Heart right ventricle (tissue), 16 donors: ENCODE data around the gene CTSL. TPM values are rescaled to one million over a fixed set of nuclear protein-coding genes. Genes with fewer than 3 reads are reported as not detected.

Source experiments
- ATAC-seq, 8 donors: fragments of 200-7000 bp; cut with Tn5 transposase; one replicate each; pipeline ENCODE4 v1.9.1; 2020; ENCODE audit warnings: mild to moderate bottlenecking in 8 of 8, moderate library complexity in 8 of 8, moderate number of reproducible peaks in 1 of 8
- DNase-seq, 2 donors: peaks; one replicate each; pipeline ENCODE4 v3.0.0-alpha.2; 2020
- H3K27ac ChIP-seq, 10 donors: fragments of 200-600 bp; sonication (generic) in 2 of 10; one replicate each; pipeline versions ENCODE4 v1.5.0 to v1.8.0; 2020 to 2022; ENCODE audit warnings: mild to moderate bottlenecking in 3 of 10
- H3K27me3 ChIP-seq, 7 donors: fragments of 200-600 bp; one replicate each; pipeline ENCODE4 v1.8.0; 2021 to 2022; ENCODE audit warnings: mild to moderate bottlenecking in 2 of 7
- H3K36me3 ChIP-seq, 9 donors: fragments of 200-600 bp; sonication (generic) in 1 of 9; one replicate each; pipeline versions ENCODE4 v1.5.0 to v1.8.0; 2020 to 2022; ENCODE audit warnings: mild to moderate bottlenecking in 2 of 9
- H3K4me1 ChIP-seq, 9 donors: fragments of 200-600 bp; sonication (generic) in 1 of 9; one replicate each; pipeline versions ENCODE4 v1.5.0 to v1.8.0; 2020 to 2022; ENCODE audit warnings: mild to moderate bottlenecking in 4 of 9
- H3K4me3 ChIP-seq, 10 donors: fragments of 200-600 bp; sonication (generic) in 2 of 10; one replicate each; pipeline versions ENCODE4 v1.5.0 to v1.8.0; 2020 to 2022; ENCODE audit warnings: mild to moderate bottlenecking in 7 of 10, moderate library complexity in 2 of 10
- H3K9me3 ChIP-seq, 11 donors: fragments of 200-600 bp in 10 of 11; sonication (generic) in 2 of 11; one replicate each; pipeline versions ENCODE4 v1.5.0 to v1.8.0; 2013 to 2022; ENCODE audit warnings: mild to moderate bottlenecking in 2 of 11, control low read depth in 1 of 11, moderate library complexity in 1 of 11
- WGBS, 2 donors: extraction: QIAGEN DNeasy Blood & Tissue Kit; methylation state at CpG; one replicate each; pipeline ENCODE4 v1.1.7; 2013; ENCODE audit warnings: inconsistent platforms in 1 of 2; 5-methylcytosine and 5-hydroxymethylcytosine counted together
- intact Hi-C, 10 donors: fragments of 100-400 bp; cut with DNase I; formaldehyde crosslinking; loops; one replicate each; pipeline versions ENCODE4 v1.11.1 to v1.14.2; 2022
- polyA plus RNA-seq, 2 donors: library from polyadenylated mRNA; stranded (reverse); fragments of 200-250 nt; gene quantifications; one replicate each; pipeline ENCODE4 v1.2.3, GENCODE V29; 2013
- total RNA-seq, 10 donors: library from RNA; stranded (reverse); fragmentation: NEBNext Ultra II Directional in 3 of 10; extraction: Animal tissue kit (Norgen Biotek cat#: 25700) in 3 of 10; gene quantifications; one replicate each; pipeline versions ENCODE4 v1.2.1 to v1.2.4, GENCODE V29; 2021 to 2023
- TF ChIP-seq, protein P1 (sequence below), 9 donors: fragments of 200-600 bp; sonication (generic) in 2 of 9; IDR thresholded peaks; one replicate each; pipeline versions ENCODE4 v1.5.0 to v1.8.0; 2021 to 2022; ENCODE audit warnings: antibody characterized with exemption in 9 of 9, mild to moderate bottlenecking in 5 of 9, moderate library complexity in 1 of 9
- donor health status: Arrhythmogenic right ventricular cardiomyopathy.
- donor health status: ischemic (EF 13 %, LVEDD 7.1; RV severe dilation, severe dysfunction).
- donor health status: healthy with polysubstance abuse.
- donor health status: DM: no; HTN: yes; CAD: no.
- donor health status: DM: no; HTN: no; CAD: no.
- donor health status: ischemic (EF 25% LVEDD 6.9; RV normal size, moderate dysfunction).
- donor health status: ischemic (EF 25% LVEDD 5.7; RV mildly dilated, moderate dysfunction).
- donor health status: healthy.
- donor health status: DM: yes; HTN: yes; CAD: no.
- donor health status: Ischemic cardiomyopathy.
- donor health status: ischemic (EF 35%, LVEDD 5.7; RV mildly dilated, moderate dysfunction).
- donor health status: nonischemic (EF 11% LVEDD 7.7; RV severe dilation, severe dysfunction).
- donor health status: DM: yes; HTN: yes; CAD: no.
- donor health status: PGD.
- donor health status: ischemic (EF 29% LVEDD 5.4; RV normal size, mild dysfunction).
- donor health status: nonischemic (EF 23%, LVEDD 6.1; RV moderate dilation, normal function).

The CTSL gene
- total and polyA plus RNA-seq, 12 donors, result 75.8 to 189 (median 134) TPM

DNA sequence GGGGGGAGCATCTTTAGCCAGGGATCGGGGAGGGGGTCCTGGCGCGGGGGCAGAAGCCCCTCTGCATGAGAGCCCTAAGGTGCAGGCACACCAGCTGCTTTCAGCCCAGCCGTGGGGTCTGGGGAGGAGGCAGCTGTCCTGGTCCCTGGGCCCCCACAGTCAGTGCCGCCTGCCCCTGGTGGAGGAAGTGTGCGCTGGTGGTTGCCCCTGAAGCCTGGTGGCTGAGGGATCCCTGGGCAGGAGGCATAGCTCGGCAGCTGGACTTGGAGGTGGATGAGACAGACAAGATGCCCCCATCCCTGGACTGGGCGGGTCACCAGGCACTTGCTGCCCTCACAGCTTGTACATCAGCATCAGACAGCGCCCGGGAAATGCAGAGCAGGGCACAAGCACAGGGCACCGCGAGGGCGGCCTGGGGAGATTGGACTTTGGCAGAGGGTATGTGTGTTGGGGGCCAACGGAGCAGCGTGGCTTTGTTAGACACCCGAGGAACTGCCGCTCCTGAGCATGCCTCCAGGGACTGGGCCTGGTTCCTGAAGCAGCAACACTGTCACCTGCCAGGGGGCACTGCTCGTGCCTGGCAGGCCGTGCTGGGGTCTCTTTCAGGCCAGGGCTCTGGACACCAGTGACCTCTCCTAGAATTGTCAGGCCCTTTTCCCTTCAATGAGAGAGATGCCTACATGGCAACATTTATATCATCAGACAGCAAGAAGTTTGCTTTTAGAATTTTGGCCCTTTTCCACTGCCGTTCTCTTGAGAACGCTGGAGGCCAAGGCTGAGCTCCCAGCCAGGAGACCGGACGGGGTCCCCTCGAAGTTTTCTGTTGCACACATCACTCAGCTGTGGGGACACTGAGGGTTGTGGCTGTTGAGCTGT is 41.9 kb upstream of the CTSL start:
- Histone ChIP-seq H3K27ac (no peak overlapping the region), H3K9me3 (no peaks in the 10 kb centered on the region), H3K4me3 (no peak overlapping the region), H3K4me1 (peaks cover 0 to 27% (median 0%) of the 10 kb centered on the region in 9 donors), H3K36me3 (peaks cover 0 to 14% (median 0%) of the 10 kb centered on the region in 9 donors), H3K27me3 (no peaks in the 10 kb centered on the region)
- TF ChIP-seq, protein P1, sequence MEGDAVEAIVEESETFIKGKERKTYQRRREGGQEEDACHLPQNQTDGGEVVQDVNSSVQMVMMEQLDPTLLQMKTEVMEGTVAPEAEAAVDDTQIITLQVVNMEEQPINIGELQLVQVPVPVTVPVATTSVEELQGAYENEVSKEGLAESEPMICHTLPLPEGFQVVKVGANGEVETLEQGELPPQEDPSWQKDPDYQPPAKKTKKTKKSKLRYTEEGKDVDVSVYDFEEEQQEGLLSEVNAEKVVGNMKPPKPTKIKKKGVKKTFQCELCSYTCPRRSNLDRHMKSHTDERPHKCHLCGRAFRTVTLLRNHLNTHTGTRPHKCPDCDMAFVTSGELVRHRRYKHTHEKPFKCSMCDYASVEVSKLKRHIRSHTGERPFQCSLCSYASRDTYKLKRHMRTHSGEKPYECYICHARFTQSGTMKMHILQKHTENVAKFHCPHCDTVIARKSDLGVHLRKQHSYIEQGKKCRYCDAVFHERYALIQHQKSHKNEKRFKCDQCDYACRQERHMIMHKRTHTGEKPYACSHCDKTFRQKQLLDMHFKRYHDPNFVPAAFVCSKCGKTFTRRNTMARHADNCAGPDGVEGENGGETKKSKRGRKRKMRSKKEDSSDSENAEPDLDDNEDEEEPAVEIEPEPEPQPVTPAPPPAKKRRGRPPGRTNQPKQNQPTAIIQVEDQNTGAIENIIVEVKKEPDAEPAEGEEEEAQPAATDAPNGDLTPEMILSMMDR (IDR thresholded peaks at IDR 0.05), result no peak
- ATAC-seq, result peak in 2 of 8 donors; percentile 12 to 42
- intact Hi-C loops, result loop anchor here in 9 of 10 donors (1.0 to 10.0 kb wide), 5 partner anchors 128 to 891 kb away; no protein-coding TSS in a partner anchor
- no peak for DNase-seq
- WGBS, 2 donors, result 78 to 83% methylated on average over 24 of the region's 24 CpGs

DNA sequence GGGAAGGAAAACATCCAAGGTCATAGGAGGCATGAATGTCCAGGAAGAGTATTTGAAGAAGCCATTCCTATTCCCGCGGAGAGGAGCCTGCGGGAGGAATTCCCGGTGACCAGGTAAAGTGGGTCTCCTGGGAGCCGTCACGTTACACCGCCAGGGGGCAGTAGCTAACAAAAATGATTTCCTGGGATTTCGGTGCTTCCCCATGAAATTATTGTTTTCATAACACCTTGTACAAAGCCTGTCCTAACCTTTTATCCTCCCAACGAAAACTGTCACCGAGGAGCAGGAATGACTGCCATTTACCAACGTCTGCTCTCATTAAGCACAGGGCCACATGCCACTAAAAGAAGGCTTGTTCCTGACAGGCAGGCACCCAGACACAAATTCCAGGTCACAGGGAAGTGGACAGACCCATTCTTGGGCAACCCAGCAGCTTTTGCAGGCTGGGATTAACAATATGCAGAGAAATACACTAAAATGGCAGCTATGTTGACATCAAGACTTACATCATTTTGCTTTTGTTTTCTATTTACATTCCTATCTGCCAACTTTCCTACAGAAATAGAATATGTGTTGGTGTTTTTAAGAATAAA is 41.2 kb upstream of the CTSL start:
- H3K27ac ChIP-seq, result peak overlapping the region in 1 of 10 donors; percentile 79
- TF ChIP-seq, protein P1 (IDR thresholded peaks at IDR 0.05), result peak; percentile 57 to 83 (median 73)
- DNase-seq (peak in 1 of 2 donors; percentile 24), ATAC-seq (peak in 6 of 8 donors; percentile 9 to 76 (median 41))
- no peak overlapping the region for H3K4me3 ChIP-seq
- H3K9me3 ChIP-seq, result peaks cover 0 to 3% (median 0%) of the 10 kb centered on the region in 11 donors
- H3K27me3 ChIP-seq, result no peaks in the 10 kb centered on the region
- 35 to 37% methylated on average over 11 of the region's 11 CpGs for WGBS, 2 donors
- peaks cover 0 to 27% (median 0%) of the 10 kb centered on the region in 9 donors for H3K4me1 ChIP-seq
- peaks cover 0 to 14% (median 0%) of the 10 kb centered on the region in 9 donors for H3K36me3 ChIP-seq
- intact Hi-C loops, result loop anchor here in 9 of 10 donors (1.0 to 10.0 kb wide), 5 partner anchors 128 to 890 kb away; no protein-coding TSS in a partner anchor

- TF ChIP-seq, protein P1 (IDR thresholded peaks at IDR 0.05), result no peak
- no peaks in the 10 kb centered on the region for H3K27me3 ChIP-seq
- H3K27ac ChIP-seq, result peak overlapping the region in 1 of 10 donors; percentile 79
- peaks cover 0 to 7% (median 0%) of the 10 kb centered on the region in 11 donors for H3K9me3 ChIP-seq
- peaks cover 0 to 27% (median 0%) of the 10 kb centered on the region in 9 donors for H3K4me1 ChIP-seq
- ATAC-seq, result no peak
- no peak overlapping the region for H3K4me3 ChIP-seq
- intact Hi-C loops, result loop anchor here in 7 of 10 donors (2.0 to 10.0 kb wide), 3 partner anchors 127 to 889 kb away; no protein-coding TSS in a partner anchor
- 84 to 89% methylated on average over 4 of the region's 4 CpGs for WGBS, 2 donors
- peaks cover 0 to 14% (median 0%) of the 10 kb centered on the region in 9 donors for H3K36me3 ChIP-seq
- no peak for DNase-seq
Observed at GRCh38 chr9:87685441-87685840, 40.5 kb upstream of the CTSL start.
